Measurements from ENCODE around the gene GPR52.

The GPR52 gene

GRCh38 chr1:174469052-174469451, 21.3 kb downstream of the GPR52 start:
- no peak for DNase-seq

GRCh38 chr1:174469687-174470086, 21.9 kb downstream of the GPR52 start:
- no peak for DNase-seq

GRCh38 chr1:174479281-174479680, 31.5 kb downstream of the GPR52 start:
- no peak for DNase-seq

- DNase-seq: no peak
Observed at GRCh38 chr1:174480324-174480723, 32.6 kb downstream of the GPR52 start.

- DNase-seq: no peak
Observed at GRCh38 chr1:174491606-174492005, 43.8 kb downstream of the GPR52 start.

GRCh38 chr1:174497478-174497877, 49.7 kb downstream of the GPR52 start:
- no peak for DNase-seq

Data from NK-92 treated with Interleukin-12 subunit alpha and Interleukin-12 subunit beta, amount 100 ng/mL, for 24 hours (cell line).